ENCODE measurements around the gene CNGA2. TPM values are rescaled to one million over a fixed set of nuclear protein-coding genes. Genes with fewer than 3 reads are reported as not detected.

Gene CNGA2
- polyA plus RNA-seq, 6 donors from 2014 or later: not detected

GRCh38 chrX:151773434-151773833, 38.9 kb downstream of the CNGA2 start:
- no peaks in the 10 kb centered on the region for H3K4me1 Mint-ChIP-seq
- peaks cover 0 to 4% (median 0%) of the 10 kb centered on the region in 3 donors for H3K27me3 Mint-ChIP-seq
- no peak for ATAC-seq (ENCODE audit: low read depth in 2 of 2)
- H3K4me3 Mint-ChIP-seq: no peak overlapping the region
- no peaks in the 10 kb centered on the region for H3K36me3 Mint-ChIP-seq
- H3K27ac Mint-ChIP-seq: no peak overlapping the region
- DNase-seq: no peak
- peaks cover 0 to 5% (median 0%) of the 10 kb centered on the region in 7 donors for H3K9me3 Mint-ChIP-seq

- DNase-seq: no peak
- Mint-ChIP-seq H3K36me3 (no peaks in the 10 kb centered on the region), H3K9me3 (peaks cover 0 to 5% (median 0%) of the 10 kb centered on the region in 7 donors), H3K27me3 (no peaks in the 10 kb centered on the region), H3K4me1 (no peaks in the 10 kb centered on the region), H3K27ac (no peak overlapping the region), H3K4me3 (no peak overlapping the region)
- ATAC-seq (ENCODE audit: low read depth in 2 of 2): no peak
Measured at GRCh38 chrX:151774421-151774820, 39.9 kb downstream of the CNGA2 start.

DNA sequence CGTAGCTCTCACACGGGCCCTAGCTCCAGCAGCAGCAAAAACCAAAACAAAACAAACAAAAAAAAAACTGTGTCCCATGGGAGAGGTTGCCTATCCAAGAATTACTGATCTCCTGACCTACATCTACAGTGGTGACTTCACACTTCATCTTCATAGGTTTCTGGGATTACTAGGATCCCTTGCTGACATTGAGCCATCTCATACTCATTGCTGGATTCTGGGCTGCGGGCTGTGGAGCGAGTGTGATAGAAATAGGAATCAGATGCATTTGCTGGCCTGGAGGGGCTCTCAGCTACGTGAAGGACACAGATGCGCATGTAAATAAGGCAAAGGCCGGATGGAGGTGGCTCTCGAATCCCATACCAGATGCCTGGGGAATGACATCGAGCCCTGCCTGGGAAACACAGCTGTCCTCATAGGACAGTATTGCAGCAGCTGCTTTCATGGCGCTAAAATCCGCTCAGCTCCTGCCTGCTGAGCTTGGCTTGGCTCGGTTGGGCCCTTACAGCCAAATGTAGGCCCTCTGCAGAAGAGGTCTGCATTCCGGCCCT, 41.7 kb downstream of the CNGA2 start:
- Mint-ChIP-seq H3K9me3 (peaks cover 0 to 2% (median 0%) of the 10 kb centered on the region in 7 donors), H3K36me3 (no peaks in the 10 kb centered on the region), H3K4me3 (no peak overlapping the region), H3K27me3 (no peaks in the 10 kb centered on the region), H3K4me1 (no peaks in the 10 kb centered on the region), H3K27ac (no peak overlapping the region)
- DNase-seq (no peak), ATAC-seq (ENCODE audit: low read depth in 2 of 2) (no peak)

- Mint-ChIP-seq H3K4me3 (no peak overlapping the region), H3K27ac (peak overlapping the region in 1 of 6 donors; percentile 31), H3K36me3 (no peaks in the 10 kb centered on the region), H3K9me3 (peaks cover 0 to 2% (median 0%) of the 10 kb centered on the region in 7 donors), H3K27me3 (no peaks in the 10 kb centered on the region), H3K4me1 (no peaks in the 10 kb centered on the region)
- no peak for DNase-seq
- no peak for ATAC-seq (ENCODE audit: low read depth in 2 of 2)
Measured at GRCh38 chrX:151776936-151777335, 42.4 kb downstream of the CNGA2 start.

DNA sequence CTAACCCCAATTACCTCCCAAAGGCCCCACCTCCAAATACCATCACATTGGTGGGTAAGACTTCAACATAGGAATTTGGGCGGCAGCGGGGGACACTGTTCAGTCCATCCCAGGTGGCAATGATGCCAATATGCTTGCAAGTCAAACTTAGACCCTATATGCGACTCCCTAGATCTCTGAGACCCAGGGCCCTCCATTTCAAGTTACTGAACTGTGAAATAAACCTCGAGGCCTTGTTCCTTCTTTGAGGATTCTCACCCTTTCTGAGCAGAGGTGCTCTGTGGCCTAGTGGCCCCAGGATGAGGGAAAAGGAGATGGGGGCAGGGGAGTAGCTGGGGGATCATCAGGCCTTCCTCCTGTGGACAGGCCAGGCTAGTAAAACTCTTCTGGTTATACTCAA, 44.7 kb downstream of the CNGA2 start:
- Mint-ChIP-seq H3K9me3 (peaks cover 0 to 4% (median 0%) of the 10 kb centered on the region in 7 donors), H3K27me3 (no peaks in the 10 kb centered on the region), H3K4me1 (no peaks in the 10 kb centered on the region), H3K4me3 (no peak overlapping the region), H3K36me3 (no peaks in the 10 kb centered on the region), H3K27ac (no peak overlapping the region)
- no peak for ATAC-seq (ENCODE audit: low read depth in 2 of 2)
- DNase-seq: no peak

DNA sequence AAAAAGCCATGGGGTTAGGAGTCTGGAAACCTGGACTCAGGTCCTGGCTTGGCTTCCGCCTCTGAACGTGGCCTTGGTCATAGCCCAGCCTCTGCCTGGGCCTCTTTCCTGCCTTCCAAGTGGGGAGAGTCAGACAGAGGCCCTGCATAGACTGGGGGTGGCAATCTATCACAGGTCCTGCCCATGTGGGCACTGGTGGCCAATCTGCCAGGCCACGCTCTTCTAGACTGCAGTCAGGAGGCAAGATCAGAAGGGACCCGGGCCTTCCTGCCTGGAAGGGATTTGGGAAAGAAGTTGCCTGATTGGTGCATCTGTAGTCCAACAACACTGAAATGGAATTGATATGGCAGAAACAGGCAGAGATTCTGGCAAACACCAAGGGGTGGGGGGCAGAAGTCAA, 46.1 kb downstream of the CNGA2 start:
- Mint-ChIP-seq H3K9me3 (peaks cover 0 to 4% (median 0%) of the 10 kb centered on the region in 7 donors), H3K27me3 (no peaks in the 10 kb centered on the region), H3K4me3 (no peak overlapping the region), H3K36me3 (no peaks in the 10 kb centered on the region), H3K4me1 (no peaks in the 10 kb centered on the region), H3K27ac (no peak overlapping the region)
- DNase-seq (no peak), ATAC-seq (ENCODE audit: low read depth in 2 of 2) (no peak)

DNA sequence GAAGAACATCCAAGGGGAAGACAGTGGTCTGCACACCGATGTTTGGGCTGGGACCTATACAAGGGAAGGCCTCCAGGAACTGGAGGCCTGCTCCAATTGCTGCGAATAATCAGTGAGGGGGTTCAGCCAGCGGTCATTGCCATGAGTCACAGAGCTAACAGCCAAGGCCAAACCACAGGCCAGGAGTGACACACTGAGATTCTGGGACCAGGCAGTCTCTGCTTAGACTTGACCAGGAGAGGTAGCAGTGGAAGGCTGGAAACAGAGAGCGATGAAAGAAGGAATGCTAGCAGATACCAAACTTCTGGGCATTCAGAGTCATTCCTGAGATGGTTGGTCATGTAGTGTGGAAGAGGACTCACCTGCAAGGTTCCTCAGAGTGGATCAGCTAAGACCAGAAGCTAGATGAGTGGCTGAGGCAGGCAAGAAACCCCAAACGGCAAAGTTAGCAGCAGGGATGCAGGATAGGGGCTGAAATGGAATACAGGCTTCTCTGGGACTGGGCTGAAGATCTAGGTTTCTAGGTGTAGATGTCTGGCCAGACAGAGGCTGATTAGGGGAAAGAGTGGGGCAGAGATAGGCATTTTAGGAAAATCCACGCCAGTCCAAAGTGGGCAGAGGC, 54.7 kb downstream of the CNGA2 start:
- ATAC-seq (ENCODE audit: low read depth in 2 of 2) (no peak), DNase-seq (no peak)
- H3K36me3 Mint-ChIP-seq: no peaks in the 10 kb centered on the region
- no peak overlapping the region for H3K4me3 Mint-ChIP-seq
- H3K9me3 Mint-ChIP-seq: peaks cover 0 to 5% (median 0%) of the 10 kb centered on the region in 7 donors
- no peak overlapping the region for H3K27ac Mint-ChIP-seq
- H3K27me3 Mint-ChIP-seq: peaks cover 0 to 8% (median 0%) of the 10 kb centered on the region in 3 donors
- H3K4me1 Mint-ChIP-seq: no peaks in the 10 kb centered on the region

GRCh38 chrX:151790481-151791160, 56.1 kb downstream of the CNGA2 start:
- H3K9me3 Mint-ChIP-seq: peaks cover 0 to 10% (median 0%) of the 10 kb centered on the region in 7 donors
- no peak for DNase-seq
- H3K4me3 Mint-ChIP-seq: no peak overlapping the region
- H3K36me3 Mint-ChIP-seq: no peaks in the 10 kb centered on the region
- peaks cover 0 to 8% (median 0%) of the 10 kb centered on the region in 3 donors for H3K27me3 Mint-ChIP-seq
- no peak overlapping the region for H3K27ac Mint-ChIP-seq
- no peaks in the 10 kb centered on the region for H3K4me1 Mint-ChIP-seq
- ATAC-seq (ENCODE audit: low read depth in 2 of 2): no peak

- DNase-seq: no peak
- H3K36me3 Mint-ChIP-seq: no peaks in the 10 kb centered on the region
- no peak overlapping the region for H3K27ac Mint-ChIP-seq
- H3K4me3 Mint-ChIP-seq: no peak overlapping the region
- peaks cover 0 to 10% (median 0%) of the 10 kb centered on the region in 7 donors for H3K9me3 Mint-ChIP-seq
- ATAC-seq (ENCODE audit: low read depth in 2 of 2): no peak
- H3K4me1 Mint-ChIP-seq: no peaks in the 10 kb centered on the region
- peaks cover 0 to 8% (median 0%) of the 10 kb centered on the region in 3 donors for H3K27me3 Mint-ChIP-seq
Measured at GRCh38 chrX:151791961-151792360, 57.4 kb downstream of the CNGA2 start.

DNA sequence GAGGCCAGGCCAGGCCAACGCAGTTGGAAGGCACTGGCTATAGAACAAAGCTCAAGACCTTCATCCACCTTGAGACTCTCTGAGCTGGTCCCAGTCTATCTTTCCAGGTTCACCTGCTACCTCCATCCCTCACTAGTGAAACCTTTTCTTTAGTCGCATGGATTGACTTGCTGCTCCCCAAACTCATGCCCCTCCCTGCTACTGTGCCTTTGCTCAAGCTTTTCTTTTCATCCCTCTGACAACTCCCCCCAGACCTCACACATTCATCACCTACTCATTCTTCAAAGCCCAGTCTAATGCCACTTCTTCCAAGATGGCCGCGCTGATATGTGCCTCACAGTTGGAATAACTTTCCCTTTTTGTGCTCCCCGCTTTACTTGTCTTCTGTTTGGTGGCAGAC, 58.0 kb downstream of the CNGA2 start:
- no peak overlapping the region for H3K4me3 Mint-ChIP-seq
- peaks cover 0 to 10% (median 0%) of the 10 kb centered on the region in 7 donors for H3K9me3 Mint-ChIP-seq
- H3K36me3 Mint-ChIP-seq: no peaks in the 10 kb centered on the region
- no peak overlapping the region for H3K27ac Mint-ChIP-seq
- no peak for ATAC-seq (ENCODE audit: low read depth in 2 of 2)
- peaks cover 0 to 8% (median 0%) of the 10 kb centered on the region in 3 donors for H3K27me3 Mint-ChIP-seq
- no peak for DNase-seq
- no peaks in the 10 kb centered on the region for H3K4me1 Mint-ChIP-seq

- Mint-ChIP-seq H3K9me3 (peaks cover 0 to 10% (median 2%) of the 10 kb centered on the region in 7 donors), H3K27ac (no peak overlapping the region), H3K4me1 (no peaks in the 10 kb centered on the region), H3K36me3 (no peaks in the 10 kb centered on the region), H3K27me3 (peaks cover 0 to 6% (median 0%) of the 10 kb centered on the region in 3 donors), H3K4me3 (no peak overlapping the region)
- no peak for DNase-seq
- ATAC-seq (ENCODE audit: low read depth in 2 of 2): no peak
Measured at GRCh38 chrX:151793886-151794285, 59.3 kb downstream of the CNGA2 start.
